ENCODE data around the gene SLC5A7. TPM values are rescaled to one million over a fixed set of nuclear protein-coding genes. Genes with fewer than 3 reads are reported as not detected.

The SLC5A7 gene
- polyA plus RNA-seq, 1 donor from 2014 or later: not detected

DNA sequence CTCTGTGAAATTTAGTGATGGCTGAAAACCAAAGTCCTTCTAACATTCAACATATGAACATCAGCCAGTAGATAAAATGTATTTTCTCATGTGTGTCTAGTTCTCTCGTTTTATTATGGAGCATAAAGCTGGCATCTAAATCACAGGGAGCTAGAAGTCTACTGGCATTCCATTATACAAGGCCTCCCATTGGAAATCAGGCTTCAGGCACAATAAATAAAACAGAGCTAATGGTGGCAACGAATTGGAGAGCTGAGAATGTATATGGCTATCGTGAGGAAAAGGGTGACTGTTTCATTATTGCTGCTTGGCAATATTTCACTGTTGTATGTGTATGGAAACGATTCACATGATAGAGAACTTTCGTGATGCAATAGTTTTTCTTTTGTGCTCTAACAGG lies 62.4 kb downstream of the SLC5A7 start:
- Histone ChIP-seq H3K36me3 (ENCODE audit: insufficient read depth, low read length) (no peaks in the 10 kb centered on the region), H3F3A (ENCODE audit: insufficient read depth, low read length, poor library complexity, severe bottlenecking) (no peaks in the 10 kb centered on the region), H3K79me2 (replicated peaks; ENCODE audit: insufficient read depth, low read length) (no peaks in the 10 kb centered on the region), H4K20me1 (ENCODE audit: insufficient read depth) (no peaks in the 10 kb centered on the region), H3K9me3 (ENCODE audit: low read length) (no peaks in the 10 kb centered on the region), H2AFZ (ENCODE audit: low read depth, low read length) (no peak overlapping the region), H3K4me3 (ENCODE audit: low read length) (no peak overlapping the region), H3K9me2 (ENCODE audit: insufficient read depth, low read length) (no peaks in the 10 kb centered on the region), H3K4me2 (ENCODE audit: low read length) (no peak overlapping the region), H3K27me3 (ENCODE audit: insufficient read depth, low read depth, low read length) (no peaks in the 10 kb centered on the region), H3K27ac (ENCODE audit: low read length) (no peak overlapping the region), H3K9ac (ENCODE audit: low read length) (no peak overlapping the region)
- no peak for TF ChIP-seq MXI1 (conservative IDR thresholded peaks at IDR 0.05; ENCODE audit: poor library complexity, severe bottlenecking)
- TF ChIP-seq, protein P1, sequence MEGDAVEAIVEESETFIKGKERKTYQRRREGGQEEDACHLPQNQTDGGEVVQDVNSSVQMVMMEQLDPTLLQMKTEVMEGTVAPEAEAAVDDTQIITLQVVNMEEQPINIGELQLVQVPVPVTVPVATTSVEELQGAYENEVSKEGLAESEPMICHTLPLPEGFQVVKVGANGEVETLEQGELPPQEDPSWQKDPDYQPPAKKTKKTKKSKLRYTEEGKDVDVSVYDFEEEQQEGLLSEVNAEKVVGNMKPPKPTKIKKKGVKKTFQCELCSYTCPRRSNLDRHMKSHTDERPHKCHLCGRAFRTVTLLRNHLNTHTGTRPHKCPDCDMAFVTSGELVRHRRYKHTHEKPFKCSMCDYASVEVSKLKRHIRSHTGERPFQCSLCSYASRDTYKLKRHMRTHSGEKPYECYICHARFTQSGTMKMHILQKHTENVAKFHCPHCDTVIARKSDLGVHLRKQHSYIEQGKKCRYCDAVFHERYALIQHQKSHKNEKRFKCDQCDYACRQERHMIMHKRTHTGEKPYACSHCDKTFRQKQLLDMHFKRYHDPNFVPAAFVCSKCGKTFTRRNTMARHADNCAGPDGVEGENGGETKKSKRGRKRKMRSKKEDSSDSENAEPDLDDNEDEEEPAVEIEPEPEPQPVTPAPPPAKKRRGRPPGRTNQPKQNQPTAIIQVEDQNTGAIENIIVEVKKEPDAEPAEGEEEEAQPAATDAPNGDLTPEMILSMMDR (IDR thresholded peaks at IDR 0.05; ENCODE audit: poor library complexity, severe bottlenecking): no peak
- no peak for TF ChIP-seq TAF1 (IDR thresholded peaks at IDR 0.05; ENCODE audit: low read depth)
- TF ChIP-seq POLR2AphosphoS5 (IDR thresholded peaks at IDR 0.05): no peak
- TF ChIP-seq RAD21 (conservative IDR thresholded peaks at IDR 0.05): no peak

DNA sequence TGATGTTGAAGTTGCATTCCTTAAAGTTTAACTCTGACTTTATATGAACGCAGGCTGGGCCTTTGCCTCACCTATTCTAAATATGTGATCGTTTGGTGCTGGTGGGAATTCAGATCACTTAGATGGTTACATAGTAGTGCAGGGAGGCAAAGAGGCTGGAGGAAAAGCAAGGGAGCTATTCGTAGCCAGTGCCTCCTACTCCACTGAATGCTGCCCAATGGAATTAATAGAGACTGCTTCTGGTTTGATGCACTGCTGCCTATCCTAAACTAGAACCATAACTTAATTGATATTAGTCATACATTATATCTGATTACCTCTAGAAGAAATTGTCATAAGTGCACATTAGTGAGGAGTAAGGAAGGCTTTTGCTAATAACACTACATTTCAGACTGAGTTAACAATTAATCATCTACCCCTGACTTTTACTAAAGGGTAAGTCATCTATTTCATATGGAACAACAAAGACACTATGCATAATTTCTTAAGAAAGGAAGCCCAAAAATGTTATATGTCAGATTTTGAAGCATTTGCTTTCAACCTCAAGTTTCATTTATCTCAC lies 72.3 kb downstream of the SLC5A7 start:
- Histone ChIP-seq H3K9me3 (ENCODE audit: low read length) (no peaks in the 10 kb centered on the region), H3F3A (ENCODE audit: insufficient read depth, low read length, poor library complexity, severe bottlenecking) (no peaks in the 10 kb centered on the region), H3K4me3 (ENCODE audit: low read length) (no peak overlapping the region), H3K9ac (ENCODE audit: low read length) (no peak overlapping the region), H3K4me2 (ENCODE audit: low read length) (no peak overlapping the region), H2AFZ (ENCODE audit: low read depth, low read length) (no peak overlapping the region), H3K79me2 (replicated peaks; ENCODE audit: insufficient read depth, low read length) (no peaks in the 10 kb centered on the region), H3K36me3 (ENCODE audit: insufficient read depth, low read length) (no peaks in the 10 kb centered on the region), H3K9me2 (ENCODE audit: insufficient read depth, low read length) (no peaks in the 10 kb centered on the region), H3K27me3 (ENCODE audit: insufficient read depth, low read depth, low read length) (no peaks in the 10 kb centered on the region), H4K20me1 (ENCODE audit: insufficient read depth) (no peaks in the 10 kb centered on the region), H3K27ac (ENCODE audit: low read length) (no peak overlapping the region)
- TF ChIP-seq SMC3 (conservative IDR thresholded peaks at IDR 0.05; ENCODE audit: poor library complexity) (no peak), RAD21 (conservative IDR thresholded peaks at IDR 0.05) (no peak), POLR2AphosphoS5 (IDR thresholded peaks at IDR 0.05) (no peak), MXI1 (conservative IDR thresholded peaks at IDR 0.05; ENCODE audit: poor library complexity, severe bottlenecking) (no peak), TAF1 (IDR thresholded peaks at IDR 0.05; ENCODE audit: low read depth) (no peak), EZH2 (IDR thresholded peaks at IDR 0.05; ENCODE audit: borderline replicate concordance, insufficient read depth, low read length, poor library complexity, severe bottlenecking) (no peak), EP300 (conservative IDR thresholded peaks at IDR 0.05; ENCODE audit: poor library complexity, severe bottlenecking) (no peak)
- TF ChIP-seq, protein P2, sequence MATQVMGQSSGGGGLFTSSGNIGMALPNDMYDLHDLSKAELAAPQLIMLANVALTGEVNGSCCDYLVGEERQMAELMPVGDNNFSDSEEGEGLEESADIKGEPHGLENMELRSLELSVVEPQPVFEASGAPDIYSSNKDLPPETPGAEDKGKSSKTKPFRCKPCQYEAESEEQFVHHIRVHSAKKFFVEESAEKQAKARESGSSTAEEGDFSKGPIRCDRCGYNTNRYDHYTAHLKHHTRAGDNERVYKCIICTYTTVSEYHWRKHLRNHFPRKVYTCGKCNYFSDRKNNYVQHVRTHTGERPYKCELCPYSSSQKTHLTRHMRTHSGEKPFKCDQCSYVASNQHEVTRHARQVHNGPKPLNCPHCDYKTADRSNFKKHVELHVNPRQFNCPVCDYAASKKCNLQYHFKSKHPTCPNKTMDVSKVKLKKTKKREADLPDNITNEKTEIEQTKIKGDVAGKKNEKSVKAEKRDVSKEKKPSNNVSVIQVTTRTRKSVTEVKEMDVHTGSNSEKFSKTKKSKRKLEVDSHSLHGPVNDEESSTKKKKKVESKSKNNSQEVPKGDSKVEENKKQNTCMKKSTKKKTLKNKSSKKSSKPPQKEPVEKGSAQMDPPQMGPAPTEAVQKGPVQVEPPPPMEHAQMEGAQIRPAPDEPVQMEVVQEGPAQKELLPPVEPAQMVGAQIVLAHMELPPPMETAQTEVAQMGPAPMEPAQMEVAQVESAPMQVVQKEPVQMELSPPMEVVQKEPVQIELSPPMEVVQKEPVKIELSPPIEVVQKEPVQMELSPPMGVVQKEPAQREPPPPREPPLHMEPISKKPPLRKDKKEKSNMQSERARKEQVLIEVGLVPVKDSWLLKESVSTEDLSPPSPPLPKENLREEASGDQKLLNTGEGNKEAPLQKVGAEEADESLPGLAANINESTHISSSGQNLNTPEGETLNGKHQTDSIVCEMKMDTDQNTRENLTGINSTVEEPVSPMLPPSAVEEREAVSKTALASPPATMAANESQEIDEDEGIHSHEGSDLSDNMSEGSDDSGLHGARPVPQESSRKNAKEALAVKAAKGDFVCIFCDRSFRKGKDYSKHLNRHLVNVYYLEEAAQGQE (IDR thresholded peaks at IDR 0.05; ENCODE audit: borderline replicate concordance): no peak
- TF ChIP-seq, protein P1 (IDR thresholded peaks at IDR 0.05; ENCODE audit: poor library complexity, severe bottlenecking): no peak
